AG08395 (cell line): ENCODE results near the gene ESRRB.

Experiments
- DNase-seq: peaks from one replicate; pipeline ENCODE4 v3.0.0; 2012; ENCODE audit warnings: mixed read lengths, low spot score

The ESRRB gene

GRCh38 chr14:76450476-76450875 lies 74.5 kb downstream of the ESRRB start:
- no peak for DNase-seq

- peak; percentile 8 for DNase-seq
Observed at GRCh38 chr14:76456200-76456599, 80.3 kb downstream of the ESRRB start.

GRCh38 chr14:76456891-76457586 lies 81.1 kb downstream of the ESRRB start:
- no peak for DNase-seq

- DNase-seq: no peak
Observed at GRCh38 chr14:76457841-76458240, 81.9 kb downstream of the ESRRB start.

- DNase-seq: no peak
Observed at GRCh38 chr14:76461886-76462285, 85.9 kb downstream of the ESRRB start.

- no peak for DNase-seq
Observed at GRCh38 chr14:76462330-76462729, 86.4 kb downstream of the ESRRB start.

GRCh38 chr14:76463105-76463504 lies 87.2 kb downstream of the ESRRB start:
- DNase-seq: no peak

GRCh38 chr14:76464856-76465255 lies 88.9 kb downstream of the ESRRB start:
- no peak for DNase-seq

- DNase-seq: no peak
Observed at GRCh38 chr14:76465664-76466063, 89.7 kb downstream of the ESRRB start.

GRCh38 chr14:76467711-76468155 lies 91.8 kb downstream of the ESRRB start:
- no peak for DNase-seq

GRCh38 chr14:76472199-76472723 lies 96.3 kb downstream of the ESRRB start:
- DNase-seq: no peak

GRCh38 chr14:76473481-76474263 lies 97.7 kb downstream of the ESRRB start:
- no peak for DNase-seq

- no peak for DNase-seq
Observed at GRCh38 chr14:76480426-76480825, 104.5 kb downstream of the ESRRB start.

- DNase-seq: no peak
Observed at GRCh38 chr14:76484355-76484754, 108.4 kb downstream of the ESRRB start.

GRCh38 chr14:76486251-76486743 lies 110.4 kb downstream of the ESRRB start:
- no peak for DNase-seq

GRCh38 chr14:76488551-76488950 lies 112.6 kb downstream of the ESRRB start:
- no peak for DNase-seq

GRCh38 chr14:76489667-76490066 lies 113.7 kb downstream of the ESRRB start:
- no peak for DNase-seq

GRCh38 chr14:76490111-76490510 lies 114.2 kb downstream of the ESRRB start:
- no peak for DNase-seq

GRCh38 chr14:76490735-76491134 lies 114.8 kb downstream of the ESRRB start:
- no peak for DNase-seq

- DNase-seq: no peak
Observed at GRCh38 chr14:76491172-76491930, 115.4 kb downstream of the ESRRB start.

GRCh38 chr14:76495983-76496382 lies 120.0 kb downstream of the ESRRB start:
- DNase-seq: no peak

GRCh38 chr14:76496595-76496994 lies 120.7 kb downstream of the ESRRB start:
- DNase-seq: no peak
